HepG2 (cell line): ENCODE data around the gene SOX4. TPM values are rescaled to one million over a fixed set of nuclear protein-coding genes. Genes with fewer than 3 reads are reported as not detected.

Experiments used
- ATAC-seq: fragments of 200-7000 bp; cut with Tn5 transposase; 3 replicates; pipeline ENCODE4 v1.9.1; 2020; ENCODE audit warnings: mild to moderate bottlenecking, moderate library complexity
- BruUV-seq: library from RNA; stranded (reverse); fragments of 400-500 nt; replicated peaks from 2 replicates; lab custom pipeline; 2021; lab: Mats Ljungman, UMichigan
- CTCF ChIA-PET: fragments of 300-600 bp; formaldehyde crosslinking; extraction: SDS; loops from one replicate; lab custom pipeline; 2021; ENCODE audit warnings: low total read pairs, inconsistent platforms, low intra/inter-chr PET ratio; lab: Yijun Ruan, JAX
- POLR2A ChIA-PET: fragments of 350-600 bp; sonication (Branson Sonifier 250); formaldehyde crosslinking; loops from one replicate; lab custom pipeline; 2020; ENCODE audit warnings: antibody characterized with exemption, inconsistent platforms; lab: Yijun Ruan, JAX
- DNase-seq: peaks from one replicate; pipeline ENCODE4 v3.0.0-alpha.2; 2015; ENCODE audit warnings: low spot score
- FAIRE-seq: peaks from 3 replicates; lab custom pipeline; 2011; peaks lifted over from hg19 to GRCh38; lab: Jason Lieb, UNC
- H2AFZ ChIP-seq: one replicate; pipeline ENCODE4 v1.6.1; 2011; ENCODE audit warnings: low read length, inconsistent platforms
- H3K27ac ChIP-seq: fragments of 300-600 bp; 3 replicates; pipeline ENCODE4 v1.8.0; 2011; ENCODE audit warnings: mixed run types, mild to moderate bottlenecking, mixed read lengths, low read length, inconsistent platforms; ENCODE audit not compliant: insufficient read depth; ENCODE audit errors: extremely low read length
- H3K27me3 ChIP-seq, 2 experiments: fragments of 200-600 bp in 1 of 2; 2 replicates in 1 of 2; 3 replicates in 1 of 2; pipeline versions ENCODE4 v1.6.0 to v1.8.0; 2011; ENCODE audit warnings: low read length in 2 of 2, mild to moderate bottlenecking in 2 of 2, moderate library complexity in 2 of 2, inconsistent platforms in 1 of 2; ENCODE audit not compliant: insufficient read depth in 2 of 2, control insufficient read depth in 1 of 2
- H3K36me3 ChIP-seq, 2 experiments: fragments of 200-600 bp in 1 of 2; replicated peaks in 1 of 2; 2 replicates in 1 of 2; 3 replicates in 1 of 2; pipeline versions ENCODE4 v1.5.1 to v1.8.0; 2011; ENCODE audit warnings: low read length in 2 of 2, inconsistent platforms in 1 of 2; ENCODE audit not compliant: insufficient read depth in 2 of 2, control insufficient read depth in 1 of 2
- H3K4me1 ChIP-seq: 2 replicates; pipeline ENCODE4 v1.5.1; 2012; ENCODE audit warnings: low read length, inconsistent platforms; ENCODE audit not compliant: insufficient read depth
- H3K4me2 ChIP-seq: 2 replicates; pipeline ENCODE4 v1.6.0; 2011; ENCODE audit warnings: low read depth, low read length, inconsistent platforms
- H3K4me3 ChIP-seq, 3 experiments: fragments of 200-600 bp in 1 of 3; sonication (generic), shearing (Covaris generic) in 1 of 3; replicated peaks in 1 of 3; 2 replicates each; pipeline ENCODE4 v1.5.1; 2011 to 2016; ENCODE audit warnings: low read length in 3 of 3, inconsistent platforms in 2 of 3, low read depth in 2 of 3, mild to moderate bottlenecking in 2 of 3, control low read depth in 1 of 3, mixed read lengths in 1 of 3; ENCODE audit not compliant: insufficient read depth in 1 of 3
- H3K79me2 ChIP-seq: one replicate; pipeline ENCODE4 v1.6.1; 2011; ENCODE audit warnings: low read length, inconsistent platforms; ENCODE audit not compliant: insufficient read depth
- H3K9ac ChIP-seq: 2 replicates; pipeline ENCODE4 v1.6.0; 2011; ENCODE audit warnings: mild to moderate bottlenecking, low read depth, low read length, inconsistent platforms; ENCODE audit not compliant: insufficient read depth
- H3K9me3 ChIP-seq: 2 replicates; pipeline ENCODE4 v1.5.1; 2012; ENCODE audit warnings: mild to moderate bottlenecking, low read length
- H4K20me1 ChIP-seq: 2 replicates; pipeline ENCODE4 v1.6.0; 2011; ENCODE audit warnings: inconsistent platforms, mild to moderate bottlenecking, low read length, moderate library complexity; ENCODE audit not compliant: insufficient read depth
- CEBPB ChIP-seq: IDR thresholded peaks from 2 replicates; pipeline ENCODE4 v1.6.1; 2011; ENCODE audit warnings: low read depth, low read length, improper control_type of control experiment, borderline replicate concordance
- HES4 ChIP-seq: sonication (generic); formaldehyde crosslinking; IDR thresholded peaks from 2 replicates; pipeline ENCODE4 v1.9.0; 2021; ENCODE audit warnings: mild to moderate bottlenecking, missing genetic modification reagents, borderline replicate concordance
- POLR2AphosphoS2 ChIP-seq: IDR thresholded peaks from 2 replicates; pipeline ENCODE4 v1.6.1; 2011; ENCODE audit warnings: low read depth, low read length, improper control_type of control experiment
- ZSCAN21 ChIP-seq: sonication (generic); formaldehyde crosslinking; IDR thresholded peaks from 2 replicates; pipeline ENCODE4 v1.8.0; 2022; ENCODE audit warnings: mild to moderate bottlenecking, missing genetic modification reagents, moderate library complexity, borderline replicate concordance
- WGBS: methylation state at CpG from one replicate; pipeline ENCODE4 v1.1.6; 2017; ENCODE audit warnings: low lambda C conversion rate; 5-methylcytosine and 5-hydroxymethylcytosine counted together
- in situ Hi-C: cut with HindIII; loops from 2 replicates; pipeline ENCODE4 v1.10.0; 2017; ENCODE audit warnings: low pct_unique_long_range_greater_than_20kb; ENCODE audit not compliant: extremely low pct_ligation_motif_present
- intact Hi-C: fragments of 100-400 bp; cut with micrococcal nuclease; formaldehyde crosslinking; loops from one replicate; pipeline ENCODE4 v1.10.0; 2022; ENCODE audit not compliant: unreplicated experiment
- polyA plus RNA-seq, 8 experiments: library from polyadenylated mRNA; depleted of rRNA in 3 of 8; stranded (reverse) in 7 of 8; unstranded in 1 of 8; fragments of >200 nt; fragmentation: Illumina TruSeq in 4 of 8; extraction: Trizol in 4 of 8; gene quantifications; 2 replicates each; pipeline versions ENCODE4 v1.2.1 to v1.2.3, GENCODE V29; 2011 to 2016; ENCODE audit warnings: low read depth in 4 of 8, missing spikeins in 1 of 8, mixed read lengths in 1 of 8; ENCODE audit not compliant: insufficient read depth in 1 of 8
- total RNA-seq, 5 experiments: library from RNA; depleted of rRNA; stranded (reverse); fragments of >200 nt; fragmentation: Illumina TruSeq; extraction: Trizol; gene quantifications; 2 replicates each; pipeline ENCODE4 v1.2.3, GENCODE V29; 2016; ENCODE audit warnings: low read depth in 1 of 5
- TF ChIP-seq, protein P1 (sequence below): sonication (generic); formaldehyde crosslinking; IDR thresholded peaks from 2 replicates; pipeline ENCODE4 v1.5.1; 2020; ENCODE audit warnings: missing genetic modification reagents, mild to moderate bottlenecking, borderline replicate concordance
- TF ChIP-seq, protein P2 (sequence below): sonication (generic); formaldehyde crosslinking; IDR thresholded peaks from 2 replicates; pipeline ENCODE4 v1.4.0; 2020; ENCODE audit warnings: missing genetic modification reagents

The SOX4 gene
- total and polyA plus RNA-seq, 2 of the 13 experiments (the other 11 are each of a cell fraction or from before 2014, with no cell fraction given): 2.6 to 3.4 TPM

DNA sequence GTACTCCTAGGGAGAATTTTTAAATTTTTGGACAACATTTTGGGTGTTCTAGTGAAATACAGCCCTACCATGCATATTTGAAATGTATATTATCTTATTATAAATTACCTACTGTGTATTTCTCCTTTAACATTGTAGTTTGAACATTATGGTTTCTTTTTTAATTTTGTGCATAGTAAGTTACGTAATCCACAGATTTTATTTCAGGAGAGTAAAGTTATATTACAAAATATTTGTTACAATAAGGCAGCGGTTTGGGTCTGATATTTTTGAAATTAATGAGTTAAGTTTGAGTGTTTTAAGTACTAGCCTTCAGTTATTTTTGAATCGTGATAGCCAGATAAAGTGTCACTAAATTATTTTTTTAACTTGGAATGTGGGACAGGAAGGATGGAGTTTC lies 7.3 kb upstream of the SOX4 start:
- Histone ChIP-seq H2AFZ (no peak overlapping the region), H3K79me2 (no peaks in the 10 kb centered on the region), H3K9ac (no peak overlapping the region), H3K27me3 (peaks cover 0 to 29% of the 10 kb centered on the region in 2 experiments; a peak in 3 of 5 replicates), H3K4me2 (no peak overlapping the region), H3K27ac (no peak overlapping the region), H3K4me1 (peaks cover 19% of the 10 kb centered on the region; the same call in 1 of the 2 replicates), H4K20me1 (no peaks in the 10 kb centered on the region), H3K36me3 (no peaks in the 10 kb centered on the region), H3K9me3 (no peaks in the 10 kb centered on the region), H3K4me3 (no peak overlapping the region)
- in situ Hi-C loops: loop anchor here (5.0 to 10.0 kb wide), 2 partner anchors 241 to 709 kb away; no protein-coding TSS in a partner anchor
- no peak for DNase-seq
- ChIA-PET CTCF (no interaction called here), POLR2A (no interaction called here)
- intact Hi-C loops: loop anchor here (5.0 kb wide), 4 partner anchors 164 to 649 kb away; no protein-coding TSS in a partner anchor
- ATAC-seq: no peak
- no TSS peak for BruUV-seq
- no peak for FAIRE-seq
- 64% methylated on average over 3 of the region's 3 CpGs for WGBS
- TF ChIP-seq CEBPB (0 out of 2 replicates have a peak, but pooled peaks have one; percentile 33), ZSCAN21 (CRISPR knock-in tag) (no peak)
- TF ChIP-seq, all 625 proteins: peak for 1

DNA sequence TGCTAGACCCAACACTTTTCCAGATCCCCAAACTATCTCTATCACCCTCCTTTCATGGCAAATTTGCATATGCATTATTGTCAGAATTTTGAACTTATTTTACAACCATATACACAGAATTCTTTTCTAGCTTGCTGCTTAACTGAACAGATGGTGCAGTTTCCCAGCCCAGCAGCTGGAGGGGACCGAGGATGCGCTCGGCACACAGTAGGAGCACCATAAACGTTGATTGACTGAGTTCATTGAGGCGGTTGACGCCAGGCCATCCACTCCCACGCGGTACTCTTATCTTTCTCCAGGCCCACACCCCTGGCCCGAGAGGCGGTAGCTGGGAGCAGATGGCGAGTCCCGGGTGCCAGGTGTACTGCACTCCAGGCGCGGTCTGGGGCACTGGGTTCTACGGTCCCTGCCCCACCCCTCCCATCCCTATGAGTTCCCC lies 6.8 kb upstream of the SOX4 start:
- no peak overlapping the region for H3K9ac ChIP-seq
- BruUV-seq: no TSS peak
- 29% methylated on average over 9 of the region's 15 CpGs for WGBS
- ATAC-seq (peak; percentile 8), FAIRE-seq (no peak), DNase-seq (no peak)
- TF ChIP-seq HES4 (0 out of 2 replicates have a peak, but pooled peaks have one; percentile 30), POLR2AphosphoS2 (no peak)
- TF ChIP-seq, protein P1, sequence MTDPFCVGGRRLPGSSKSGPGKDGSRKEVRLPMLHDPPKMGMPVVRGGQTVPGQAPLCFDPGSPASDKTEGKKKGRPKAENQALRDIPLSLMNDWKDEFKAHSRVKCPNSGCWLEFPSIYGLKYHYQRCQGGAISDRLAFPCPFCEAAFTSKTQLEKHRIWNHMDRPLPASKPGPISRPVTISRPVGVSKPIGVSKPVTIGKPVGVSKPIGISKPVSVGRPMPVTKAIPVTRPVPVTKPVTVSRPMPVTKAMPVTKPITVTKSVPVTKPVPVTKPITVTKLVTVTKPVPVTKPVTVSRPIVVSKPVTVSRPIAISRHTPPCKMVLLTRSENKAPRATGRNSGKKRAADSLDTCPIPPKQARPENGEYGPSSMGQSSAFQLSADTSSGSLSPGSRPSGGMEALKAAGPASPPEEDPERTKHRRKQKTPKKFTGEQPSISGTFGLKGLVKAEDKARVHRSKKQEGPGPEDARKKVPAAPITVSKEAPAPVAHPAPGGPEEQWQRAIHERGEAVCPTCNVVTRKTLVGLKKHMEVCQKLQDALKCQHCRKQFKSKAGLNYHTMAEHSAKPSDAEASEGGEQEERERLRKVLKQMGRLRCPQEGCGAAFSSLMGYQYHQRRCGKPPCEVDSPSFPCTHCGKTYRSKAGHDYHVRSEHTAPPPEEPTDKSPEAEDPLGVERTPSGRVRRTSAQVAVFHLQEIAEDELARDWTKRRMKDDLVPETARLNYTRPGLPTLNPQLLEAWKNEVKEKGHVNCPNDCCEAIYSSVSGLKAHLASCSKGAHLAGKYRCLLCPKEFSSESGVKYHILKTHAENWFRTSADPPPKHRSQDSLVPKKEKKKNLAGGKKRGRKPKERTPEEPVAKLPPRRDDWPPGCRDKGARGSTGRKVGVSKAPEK (CRISPR knock-in tag): no peak
- TF ChIP-seq, protein P2, sequence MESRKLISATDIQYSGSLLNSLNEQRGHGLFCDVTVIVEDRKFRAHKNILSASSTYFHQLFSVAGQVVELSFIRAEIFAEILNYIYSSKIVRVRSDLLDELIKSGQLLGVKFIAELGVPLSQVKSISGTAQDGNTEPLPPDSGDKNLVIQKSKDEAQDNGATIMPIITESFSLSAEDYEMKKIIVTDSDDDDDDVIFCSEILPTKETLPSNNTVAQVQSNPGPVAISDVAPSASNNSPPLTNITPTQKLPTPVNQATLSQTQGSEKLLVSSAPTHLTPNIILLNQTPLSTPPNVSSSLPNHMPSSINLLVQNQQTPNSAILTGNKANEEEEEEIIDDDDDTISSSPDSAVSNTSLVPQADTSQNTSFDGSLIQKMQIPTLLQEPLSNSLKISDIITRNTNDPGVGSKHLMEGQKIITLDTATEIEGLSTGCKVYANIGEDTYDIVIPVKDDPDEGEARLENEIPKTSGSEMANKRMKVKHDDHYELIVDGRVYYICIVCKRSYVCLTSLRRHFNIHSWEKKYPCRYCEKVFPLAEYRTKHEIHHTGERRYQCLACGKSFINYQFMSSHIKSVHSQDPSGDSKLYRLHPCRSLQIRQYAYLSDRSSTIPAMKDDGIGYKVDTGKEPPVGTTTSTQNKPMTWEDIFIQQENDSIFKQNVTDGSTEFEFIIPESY: peak; percentile 50; the same call in 1 of the 2 replicates
- no peaks in the 10 kb centered on the region for H3K79me2 ChIP-seq
- ChIA-PET CTCF (no interaction called here), POLR2A (interaction anchor here (0.6 kb wide), 1 partner anchor 81 kb away, joined by 3 read pairs; no protein-coding TSS in a partner anchor)
- no peak overlapping the region for H3K27ac ChIP-seq
- peaks cover 0 to 29% of the 10 kb centered on the region in 2 experiments; a peak in 3 of 5 replicates for H3K27me3 ChIP-seq
- H4K20me1 ChIP-seq: no peaks in the 10 kb centered on the region
- H3K36me3 ChIP-seq: no peaks in the 10 kb centered on the region
- H3K4me3 ChIP-seq: peak overlapping the region in 2 of 3 experiments; percentile 64 to 76; a peak in 4 of 6 replicates
- no peaks in the 10 kb centered on the region for H3K9me3 ChIP-seq
- peak overlapping the region; percentile 98 for H3K4me2 ChIP-seq
- intact Hi-C loops: loop anchor here (5.0 kb wide), 4 partner anchors 164 to 649 kb away; no protein-coding TSS in a partner anchor
- no peak overlapping the region for H2AFZ ChIP-seq
- peaks cover 19% of the 10 kb centered on the region; the same call in 1 of the 2 replicates for H3K4me1 ChIP-seq
- in situ Hi-C loops: loop anchor here (5.0 to 10.0 kb wide), 2 partner anchors 242 to 709 kb away; no protein-coding TSS in a partner anchor
